ENCODE data around the gene ODF2L.
A peak's percentile ranks its signal among the peaks of the same experiment; 100 is the strongest.

The ODF2L gene

DNA sequence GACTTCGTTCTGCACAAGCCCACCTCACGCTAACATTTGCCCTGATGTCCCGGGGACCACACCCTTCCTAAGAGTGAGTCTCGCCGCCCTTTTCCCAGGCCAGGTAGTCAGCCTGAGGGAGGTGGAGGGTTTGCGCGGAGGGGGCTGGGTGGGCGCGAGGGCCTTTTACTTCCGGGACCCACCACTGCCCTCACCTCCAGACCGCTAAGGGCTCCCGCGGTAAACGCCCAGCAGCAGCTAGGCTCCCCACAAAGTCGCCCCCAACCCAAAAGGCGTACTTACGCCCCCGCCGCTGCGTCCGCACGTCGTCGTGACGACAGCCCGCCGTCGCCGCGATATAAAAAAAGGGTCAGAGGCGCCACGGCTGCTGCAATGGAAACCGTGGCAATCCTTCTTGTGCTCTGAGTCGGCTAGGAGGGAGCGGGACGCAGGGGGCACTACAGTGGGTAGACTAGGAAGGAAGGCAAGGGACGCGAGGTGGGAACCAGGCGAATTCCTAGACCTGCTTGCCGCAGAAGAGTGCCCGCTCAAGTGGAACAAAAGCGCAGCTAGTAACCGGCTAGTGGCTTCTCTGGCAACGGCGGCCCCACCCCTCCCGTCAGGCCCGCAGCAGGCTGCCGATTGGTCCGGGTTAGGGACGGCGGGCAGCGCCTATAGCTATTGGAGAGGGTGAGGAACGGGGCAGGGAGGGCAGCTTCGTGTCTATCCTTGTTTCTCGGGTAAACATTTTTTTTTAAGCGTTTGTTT is at the start of gene ODF2L:
Gene ODF2L, minus strand, starts transcription at position 573 of the 747 bp plus-strand sequence. CDS start 9,296 bp downstream, outside the sequence.
- DNase-seq, result peak; percentile 35 to 84

GRCh38 chr1:86445919-86446318 is 49.8 kb upstream of the ODF2L start:
- no peak for DNase-seq

DNA sequence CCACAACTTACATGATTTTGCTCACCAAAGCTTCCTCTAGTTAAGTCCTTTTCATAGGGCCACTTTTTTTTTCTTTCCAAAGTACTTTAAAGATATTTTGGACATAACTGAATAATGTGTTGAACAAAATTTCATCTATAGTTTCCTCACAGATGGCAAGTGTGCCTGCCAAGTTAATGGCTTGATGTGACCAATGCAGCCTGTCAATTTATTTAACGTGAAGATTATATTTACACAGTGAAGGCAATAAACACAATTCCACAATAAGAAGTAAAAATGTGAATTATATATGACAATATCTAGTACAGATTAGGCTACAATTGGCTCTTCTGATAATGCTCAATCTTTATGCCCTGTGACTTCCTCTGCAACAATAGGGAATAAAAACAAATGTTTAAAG is 45.9 kb upstream of the ODF2L start:
- no peak for DNase-seq

DNA sequence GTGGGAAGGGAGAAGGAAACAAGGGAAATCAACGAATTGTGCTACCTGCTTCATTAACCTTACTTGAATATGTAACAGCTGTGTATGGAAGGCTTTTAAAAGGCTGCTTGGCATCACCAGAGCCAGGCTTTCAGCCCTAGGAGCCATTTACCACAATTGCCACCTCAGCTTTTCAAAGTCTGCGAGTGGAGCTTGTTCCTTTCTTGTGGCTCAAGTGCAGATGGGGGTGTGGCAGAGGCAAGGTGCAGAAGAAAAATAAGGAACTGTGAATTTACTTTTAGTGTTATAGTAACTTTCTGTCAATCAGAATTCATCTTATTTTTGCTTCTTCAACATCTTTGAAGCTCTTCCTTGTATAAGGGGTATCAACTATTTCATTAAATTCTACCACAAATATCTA is 45.5 kb upstream of the ODF2L start:
- no peak for DNase-seq

- no peak for DNase-seq
Measured at GRCh38 chr1:86436041-86436440, 39.9 kb upstream of the ODF2L start.

GRCh38 chr1:86435327-86435726 is 39.2 kb upstream of the ODF2L start:
- no peak for DNase-seq

- DNase-seq, result no peak
Measured at GRCh38 chr1:86434059-86434458, 37.9 kb upstream of the ODF2L start.

DNA sequence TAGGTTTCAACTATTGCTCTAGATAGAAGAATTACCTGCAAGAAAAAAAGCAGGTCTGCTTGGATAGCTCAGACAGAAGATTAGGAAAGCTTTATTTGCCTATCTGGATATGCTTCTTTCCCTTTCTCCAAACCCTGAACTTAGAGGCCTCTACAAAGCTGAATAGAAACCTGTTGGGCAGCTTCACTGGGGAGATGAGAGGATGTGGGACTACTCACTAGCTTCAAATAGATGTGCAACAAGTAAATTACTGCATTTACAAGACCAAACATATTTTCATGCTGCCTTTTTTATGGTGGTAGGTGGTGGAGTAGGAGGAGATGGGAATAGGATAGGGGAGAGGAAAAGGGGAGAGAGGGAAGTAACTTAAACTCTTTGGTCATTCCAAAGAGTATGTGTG is 34.3 kb upstream of the ODF2L start:
- DNase-seq, result no peak

DNA sequence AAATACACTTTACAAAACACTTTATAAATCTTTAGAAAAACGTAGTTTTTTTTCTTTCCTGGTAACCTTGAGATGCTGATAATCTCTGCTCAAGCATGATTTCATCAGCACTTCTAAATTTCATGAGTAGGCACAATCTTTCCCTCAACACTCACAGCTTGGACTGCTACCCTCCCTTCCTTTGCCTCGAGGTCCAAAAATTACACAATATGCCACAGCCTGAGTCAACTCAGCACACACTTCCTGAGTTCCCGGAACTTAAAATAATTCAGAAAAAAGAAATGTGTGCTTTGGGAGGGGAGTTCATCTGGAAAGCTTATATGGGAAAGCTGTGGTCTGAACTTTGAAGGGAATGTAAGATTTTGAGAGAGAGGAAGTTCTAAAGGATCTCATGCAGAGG is 33.7 kb upstream of the ODF2L start:
- DNase-seq, result no peak

- DNase-seq, result no peak
Measured at GRCh38 chr1:86429122-86429725, 33.1 kb upstream of the ODF2L start.

DNA sequence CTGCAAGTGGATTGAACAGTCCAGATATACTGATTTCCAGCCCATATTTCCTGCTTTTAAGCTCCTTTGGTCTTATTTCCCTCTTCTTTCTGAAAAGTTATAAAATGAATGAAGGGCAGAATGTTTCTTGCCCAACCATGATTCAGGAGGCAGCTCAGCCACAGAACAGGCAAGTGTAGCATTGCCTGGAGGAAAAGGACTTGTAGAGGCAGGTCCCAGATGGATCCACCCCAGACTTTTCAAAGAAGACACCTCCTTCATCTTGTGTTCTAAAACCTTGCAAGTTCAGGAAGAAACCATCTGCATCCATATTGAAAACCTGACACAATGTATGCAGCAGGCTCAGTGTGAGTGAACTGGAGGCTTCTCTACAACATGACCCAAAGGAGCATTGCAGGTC is 27.8 kb upstream of the ODF2L start, which contains the start of gene CLCA2:
Gene CLCA2, plus strand, starts transcription at position 299 of the 400 bp plus-strand sequence. Its CDS starts 77 bp downstream, at position 376.
- DNase-seq, result no peak

- DNase-seq, result no peak
Measured at GRCh38 chr1:86423473-86423872, 27.4 kb upstream of the ODF2L start.

GRCh38 chr1:86421601-86422280 is 25.6 kb upstream of the ODF2L start:
- no peak for DNase-seq

GRCh38 chr1:86419277-86419903 is 23.3 kb upstream of the ODF2L start:
- no peak for DNase-seq

DNA sequence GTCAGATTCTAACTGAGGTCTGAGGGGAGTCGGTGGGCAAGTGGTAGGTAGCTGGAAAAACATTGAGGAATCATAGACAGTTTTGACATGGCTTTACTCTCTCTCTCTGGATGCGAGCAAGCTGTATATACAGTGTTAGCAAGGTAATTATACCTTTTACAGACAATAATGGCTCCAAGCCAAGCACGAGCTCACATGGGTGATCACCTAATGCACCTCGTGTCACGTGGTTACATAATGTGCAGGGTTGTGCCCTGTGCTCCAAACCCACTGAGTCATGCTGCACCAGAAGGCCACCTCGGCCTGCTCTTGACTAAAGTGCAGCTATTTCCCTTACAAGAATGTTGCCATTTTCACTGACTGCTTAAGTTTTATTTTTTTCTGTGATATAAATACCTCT is 20.2 kb upstream of the ODF2L start:
- no peak for DNase-seq

- no peak for DNase-seq
Measured at GRCh38 chr1:86410879-86411278, 14.8 kb upstream of the ODF2L start.

- peak in 1 of 2 experiments; percentile 25 for DNase-seq
Measured at GRCh38 chr1:86409416-86410021, 13.4 kb upstream of the ODF2L start.

DNA sequence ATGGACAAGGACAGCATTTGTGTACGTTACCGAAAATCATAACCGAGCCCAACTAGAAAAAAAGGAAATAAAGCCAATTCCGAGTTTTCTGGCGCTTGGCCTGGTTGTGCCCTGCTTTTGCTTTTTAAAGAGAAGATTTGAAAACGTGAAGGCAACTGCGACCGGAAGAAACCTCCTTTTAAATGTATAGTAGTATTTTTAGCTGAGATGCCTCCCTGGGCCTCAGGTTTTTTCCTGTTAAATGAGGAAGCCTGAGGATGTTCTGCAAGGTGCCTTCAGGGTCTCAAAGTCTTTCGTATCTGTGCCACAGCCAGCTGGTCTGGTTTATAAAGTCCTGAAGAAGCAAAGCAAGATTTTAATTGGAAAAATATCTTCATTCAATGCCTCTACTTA is 371 bp upstream of the ODF2L start:
- no peak for DNase-seq

DNA sequence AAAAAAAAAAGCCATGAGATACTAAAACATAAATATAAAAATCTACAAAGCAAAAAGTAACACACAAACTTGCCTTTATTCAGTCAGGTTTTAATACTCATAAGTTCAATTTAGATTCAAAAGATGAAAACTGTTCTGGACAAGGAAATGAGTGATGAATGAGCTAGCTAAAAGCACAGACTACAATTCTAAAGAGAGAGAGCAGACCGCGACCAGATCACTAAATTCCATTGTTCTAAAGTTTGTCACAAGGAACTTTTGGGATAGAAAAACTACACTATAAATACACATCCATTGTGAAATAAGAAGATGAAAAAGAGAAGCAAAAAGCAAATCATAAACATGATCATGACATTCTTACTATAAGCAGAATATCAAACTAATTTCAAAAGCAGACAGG is 1.7 kb downstream of the ODF2L start:
- no peak for DNase-seq

DNA sequence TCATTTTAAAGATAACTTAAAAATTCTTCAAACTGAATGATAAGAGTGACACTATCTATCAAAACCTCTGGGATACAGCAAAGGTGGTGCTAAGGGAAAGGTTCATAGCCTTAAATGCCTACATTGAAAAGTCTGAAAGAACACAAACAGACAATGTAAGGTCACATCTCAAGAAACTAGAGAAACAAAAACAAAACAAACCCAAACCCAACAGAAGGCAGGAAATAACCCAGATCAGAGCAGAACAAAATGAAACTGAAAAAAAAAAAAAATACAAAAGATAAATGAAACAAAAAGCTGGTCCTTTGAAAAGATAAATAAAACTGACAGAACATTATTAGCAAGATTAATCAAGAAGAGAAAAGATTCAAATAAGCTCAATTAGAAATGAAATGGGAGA is 6.8 kb downstream of the ODF2L start:
- DNase-seq, result no peak

DNA sequence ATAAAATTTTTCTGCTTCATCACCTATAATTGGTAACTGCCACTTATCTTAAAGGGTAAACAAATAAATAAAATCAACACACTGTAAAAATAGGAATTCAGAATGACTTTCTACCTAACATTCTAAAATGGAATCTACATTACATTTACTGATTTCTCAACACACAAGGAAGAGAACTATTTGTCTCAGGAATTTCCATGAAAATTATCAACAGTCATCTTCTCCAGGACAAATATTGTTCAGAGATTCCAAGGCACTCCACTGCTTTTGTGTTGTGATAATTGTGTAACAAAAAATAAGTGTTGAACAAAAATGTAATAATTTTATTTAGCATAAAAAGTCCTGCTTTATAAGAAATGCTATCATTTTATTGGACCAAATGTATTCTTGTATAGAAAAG is 7.3 kb downstream of the ODF2L start:
- no peak for DNase-seq

GRCh38 chr1:86387916-86388627 is 8.1 kb downstream of the ODF2L start:
- DNase-seq, result no peak
